Measurements from ENCODE around the gene FLNB. TPM values are rescaled to one million over a fixed set of nuclear protein-coding genes. Genes with fewer than 3 reads are reported as not detected.

The FLNB gene
- total and polyA plus RNA-seq, 2 of the 8 experiments (the other 6 are each of a cell fraction or from before 2014, with no cell fraction given), result 72.3 to 118 TPM

GRCh38 chr3:58218904-58219303, 210.7 kb downstream of the FLNB start:
- no peaks in the 10 kb centered on the region for H3K79me1 ChIP-seq (ENCODE audit: low read depth, low read length)
- H3K23ac ChIP-seq (ENCODE audit: insufficient read length), result no peak overlapping the region
- H2BK12ac ChIP-seq (ENCODE audit: low read depth, low read length), result no peak overlapping the region
- H3K36me3 ChIP-seq (ENCODE audit: control insufficient read depth in 2 of 4, insufficient read depth in 4 of 4, low read length in 3 of 4), result no peaks in the 10 kb centered on the region
- H2AFZ ChIP-seq (ENCODE audit: low read length), result no peak overlapping the region
- H3K9me3 ChIP-seq (ENCODE audit: insufficient read depth in 2 of 2, low read depth in 1 of 2, low read length in 1 of 2), result no peaks in the 10 kb centered on the region
- POLR2A ChIA-PET (ENCODE audit: partially characterized antibody), result interaction anchor here (1.0 to 1.1 kb wide), 3 partner anchors 11 to 87 kb away, joined by 3 to 4 read pairs (median 4); partner anchors contain the start of genes HTD2 and RPP14
- H4K5ac ChIP-seq (ENCODE audit: insufficient read length, low read depth, low read length), result no peak overlapping the region
- no peaks in the 10 kb centered on the region for H3K27me3 ChIP-seq (replicated peaks in 1 of 4; ENCODE audit: control insufficient read depth in 3 of 4, extremely low read depth in 1 of 4, insufficient read depth in 3 of 4, low read length in 3 of 4)
- H3K4me3 ChIP-seq (ENCODE audit: extremely low read depth in 1 of 4, insufficient read depth in 2 of 4, low read depth in 3 of 4, low read length in 4 of 4), result no peak overlapping the region
- 88% methylated on average over 1 of the region's 1 CpG; no CpG with 5 or more reads in 1 of the 2 experiments for WGBS, 2 experiments (ENCODE audit: extremely low coverage in 1 of 2, insufficient coverage in 1 of 2, insufficient read length in 1 of 2, insufficient replicate concordance in 2 of 2, low coverage in 1 of 2, low lambda C conversion rate in 2 of 2, missing lambda C conversion rate in 1 of 2)
- no peaks in the 10 kb centered on the region; the same call in 1 of the 2 replicates for H3K23me2 ChIP-seq (ENCODE audit: low read depth, low read length)
- H3K27ac ChIP-seq (ENCODE audit: low read depth, low read length), result no peak overlapping the region
- H2BK20ac ChIP-seq (ENCODE audit: low read length), result no peak overlapping the region
- H3K4ac ChIP-seq (replicated peaks; ENCODE audit: insufficient read length, low read depth, low read length), result no peak overlapping the region
- no peak overlapping the region for H3K56ac ChIP-seq (replicated peaks; ENCODE audit: insufficient read length, low read depth, low read length)
- no peak overlapping the region for H2AK5ac ChIP-seq (ENCODE audit: low read depth, low read length)
- H3K14ac ChIP-seq (ENCODE audit: insufficient read length), result no peak overlapping the region
- H4K91ac ChIP-seq (replicated peaks; ENCODE audit: insufficient read length, low read length), result no peak overlapping the region
- H2BK120ac ChIP-seq (replicated peaks; ENCODE audit: low read depth, low read length), result no peak overlapping the region
- no peak overlapping the region for H3K18ac ChIP-seq (ENCODE audit: extremely low read depth, low read length)
- H3K9ac ChIP-seq (replicated peaks in 1 of 4; ENCODE audit: extremely low read depth in 1 of 4, low read depth in 3 of 4, low read length in 3 of 4), result no peak overlapping the region
- DNase-seq (ENCODE audit: low read depth in 1 of 2, low spot score in 2 of 2), result no peak
- H3K4me2 ChIP-seq (ENCODE audit: insufficient read depth in 1 of 2, low read depth in 2 of 2, low read length in 2 of 2), result no peak overlapping the region
- no peak overlapping the region for H2BK15ac ChIP-seq (ENCODE audit: low read length)
- CTCF ChIA-PET (ENCODE audit: partially characterized antibody), result interaction anchor here (1.4 to 10.5 kb wide), 13 partner anchors 9 to 84 kb away, joined by 3 to 128 read pairs (median 8); partner anchors contain the start of genes HTD2 and RPP14
- no peak overlapping the region for H2BK5ac ChIP-seq (ENCODE audit: low read depth, low read length)
- H3K4me1 ChIP-seq (replicated peaks in 1 of 4; ENCODE audit: control insufficient read depth in 3 of 4, insufficient read depth in 4 of 4, low read length in 3 of 4), result peaks cover 0 to 3% (median under 1%) of the 10 kb centered on the region in 4 experiments; a peak in 3 of 7 replicates
- FAIRE-seq, result no peak
- no peak overlapping the region for H4K8ac ChIP-seq (ENCODE audit: extremely low read depth, insufficient read depth, low read length)
- H4K20me1 ChIP-seq (replicated peaks in 1 of 2; ENCODE audit: control insufficient read depth in 1 of 2, insufficient read depth in 2 of 2, low read length in 2 of 2), result no peaks in the 10 kb centered on the region
- H3K79me2 ChIP-seq (ENCODE audit: control insufficient read depth in 1 of 2, insufficient read depth in 2 of 2, low read length in 2 of 2), result no peaks in the 10 kb centered on the region
- TF ChIP-seq USF2 (IDR thresholded peaks at IDR 0.05; ENCODE audit: low read length), result no peak

Other genes starting within 250 kb of the FLNB start
- gene DNASE1L3, start 202.6 kb downstream of the FLNB start, total RNA-seq (2021; fragmentation: NEBNext Ultra II Directional; extraction: Animal tissue kit (Norgen Biotek cat#: 25700)), result not detected in 2 replicates
- gene DNASE1L3, start 202.6 kb downstream of the FLNB start, polyA plus RNA-seq (2011; rRNA removed), result not detected in 2 replicates
- gene ABHD6, start 229.4 kb downstream of the FLNB start, total RNA-seq (2021; fragmentation: NEBNext Ultra II Directional; extraction: Animal tissue kit (Norgen Biotek cat#: 25700)), result 5.9 and 6.3 TPM in 2 replicates
- 6.6 and 9.6 TPM in 2 replicates for gene ABHD6, start 229.4 kb downstream of the FLNB start, polyA plus RNA-seq (2011; rRNA removed)